Astrocyte of the cerebellum (primary cell): Measurements from ENCODE around the gene PAGE5.

ENCODE experiments used
- DNase-seq: peaks from one replicate; pipeline ENCODE4 v3.0.0-alpha.2; 2011; ENCODE audit warnings: low read depth
- H3K4me3 ChIP-seq: 2 replicates; pipeline ENCODE4 v1.5.1; 2011; ENCODE audit warnings: mild to moderate bottlenecking, low read depth, low read length, moderate library complexity
- CTCF ChIP-seq: IDR thresholded peaks from 2 replicates; pipeline ENCODE4 v1.5.1; 2012; ENCODE audit warnings: low read length, low read depth, moderate library complexity, mild to moderate bottlenecking; ENCODE audit errors: missing control alignments
- in situ Hi-C: cut with HindIII; loops from 2 replicates; pipeline ENCODE4 v1.10.0; 2017; ENCODE audit warnings: low sequenced_read_pairs

Gene PAGE5

GRCh38 chrX:55220119-55220794, at the start of gene PAGE5:
Gene PAGE5, plus strand, starts transcription at chrX:55220346. Its CDS starts 1,037 bp downstream, at chrX:55221383.
- in situ Hi-C loops: no loop called here
- DNase-seq: no peak
- TF ChIP-seq CTCF: no peak
- no peak within 1 kb of the TSS for H3K4me3 ChIP-seq

DNA sequence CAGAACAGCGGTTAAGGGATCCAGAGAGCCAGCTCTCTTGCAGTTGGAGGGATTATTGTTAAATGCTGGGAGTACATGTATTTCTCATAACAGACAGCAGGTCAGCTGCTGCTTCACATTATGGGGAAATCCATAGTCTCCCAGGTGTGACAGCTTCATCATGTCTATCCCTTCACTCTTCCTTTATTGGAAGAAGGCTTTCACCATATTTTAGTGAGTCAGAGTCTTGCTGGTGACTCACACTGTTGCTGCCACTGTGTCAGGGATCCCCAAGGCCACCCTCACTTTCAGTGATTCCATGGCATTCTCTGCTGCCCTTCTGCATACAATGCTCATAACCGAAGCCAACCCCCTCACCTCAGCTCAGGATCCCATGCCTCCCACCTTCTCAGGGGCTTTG, 32.9 kb upstream of the PAGE5 start:
- no peak for DNase-seq
- no peak for TF ChIP-seq CTCF
- in situ Hi-C loops: no loop called here
- H3K4me3 ChIP-seq: no peak overlapping the region

DNA sequence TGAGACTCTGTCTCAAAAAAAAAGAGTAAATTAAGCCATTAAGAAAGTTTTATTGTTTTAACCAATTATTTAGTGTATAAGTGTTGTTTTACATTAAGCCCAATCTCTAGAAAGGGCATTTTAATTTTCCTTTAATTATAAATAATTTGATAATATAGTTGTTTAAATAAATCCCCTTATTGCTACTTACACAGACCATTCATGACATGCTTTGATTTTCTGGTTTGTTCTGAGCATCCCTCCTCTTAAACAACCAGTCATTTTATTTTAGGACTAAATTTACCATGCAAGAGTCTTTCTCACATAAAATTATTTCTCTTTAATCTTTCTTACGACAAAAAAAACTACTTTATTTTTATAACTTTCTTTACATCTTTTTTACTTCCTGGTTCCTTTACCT, 23.5 kb upstream of the PAGE5 start:
- DNase-seq: no peak

GRCh38 chrX:55201930-55202579, 18.1 kb upstream of the PAGE5 start:
- no peak for TF ChIP-seq CTCF
- no peak for DNase-seq
- in situ Hi-C loops: no loop called here
- no peak overlapping the region for H3K4me3 ChIP-seq

More for the DNA sequence above, 23.5 kb upstream of the PAGE5 start:
- TF ChIP-seq CTCF: no peak
- H3K4me3 ChIP-seq: no peak overlapping the region
- in situ Hi-C loops: no loop called here

GRCh38 chrX:55206162-55206941, 13.8 kb upstream of the PAGE5 start:
- in situ Hi-C loops: no loop called here
- H3K4me3 ChIP-seq: no peak overlapping the region
- no peak for DNase-seq
- TF ChIP-seq CTCF: no peak

GRCh38 chrX:55210931-55211677, 9.0 kb upstream of the PAGE5 start:
- in situ Hi-C loops: no loop called here
- no peak for TF ChIP-seq CTCF
- no peak overlapping the region for H3K4me3 ChIP-seq
- DNase-seq: no peak
